NCI-H1436 (cell line): ENCODE data around the gene SUGCT.

Experiments
- DNase-seq: peaks from one replicate; lab custom pipeline; 2025; lab: John Stamatoyannopoulos, UW

Gene SUGCT

DNA sequence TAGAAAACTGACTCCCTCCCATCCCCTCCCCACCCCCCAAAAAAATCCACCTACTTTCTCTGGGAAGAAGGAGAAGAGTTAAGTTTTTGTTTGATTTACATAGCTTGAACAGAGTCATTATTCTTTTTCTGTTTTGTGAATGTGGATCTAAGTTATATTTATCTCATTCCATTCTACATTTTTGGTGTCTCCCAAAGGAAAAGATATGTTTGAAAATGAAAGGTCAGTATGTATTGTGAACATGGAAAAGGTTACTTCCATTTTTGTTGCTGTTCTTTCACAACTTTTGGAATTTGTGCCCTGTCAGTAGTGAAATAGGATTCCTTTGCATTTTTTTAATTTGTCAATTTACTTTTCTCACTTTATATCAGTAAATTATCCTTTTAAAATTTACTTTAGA is 547.9 kb downstream of the SUGCT start:
- no peak for DNase-seq

DNA sequence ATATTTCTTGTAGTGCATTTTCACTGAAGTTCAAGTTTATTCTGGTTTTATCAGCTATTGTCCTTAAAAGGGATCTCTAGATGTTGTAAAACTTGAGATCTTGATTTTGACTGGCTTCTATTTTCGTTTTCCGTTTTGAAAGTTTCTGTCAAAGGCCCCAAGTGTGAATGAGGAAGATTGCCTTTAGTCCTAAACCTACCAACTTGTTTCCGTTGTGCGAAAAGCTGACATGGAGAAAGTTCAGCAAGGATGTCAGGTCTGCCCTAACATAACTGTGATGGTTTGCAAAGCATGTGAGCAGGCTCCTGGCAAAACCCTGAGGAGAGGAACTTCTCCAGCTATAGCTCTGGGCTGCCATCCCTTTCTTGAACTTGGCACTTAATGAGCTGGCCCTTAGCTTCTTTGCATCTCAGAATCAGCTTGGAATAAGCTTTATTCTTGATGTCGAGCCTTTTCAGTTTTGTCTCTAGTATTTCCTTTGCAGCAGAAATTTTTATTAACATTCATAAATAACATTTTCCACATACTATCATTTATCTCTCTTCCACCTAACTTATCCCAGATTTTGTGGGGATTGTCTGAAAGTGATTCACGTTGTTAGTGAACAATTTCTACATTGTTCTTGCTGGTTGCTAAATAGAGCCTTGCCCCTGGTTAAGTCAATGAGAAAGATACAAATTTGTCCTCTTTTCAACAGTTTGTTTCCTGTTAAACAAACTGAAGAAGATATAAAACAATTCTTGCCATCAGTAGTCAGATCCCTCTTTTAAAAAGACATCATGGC is 559.4 kb downstream of the SUGCT start:
- no peak for DNase-seq

DNA sequence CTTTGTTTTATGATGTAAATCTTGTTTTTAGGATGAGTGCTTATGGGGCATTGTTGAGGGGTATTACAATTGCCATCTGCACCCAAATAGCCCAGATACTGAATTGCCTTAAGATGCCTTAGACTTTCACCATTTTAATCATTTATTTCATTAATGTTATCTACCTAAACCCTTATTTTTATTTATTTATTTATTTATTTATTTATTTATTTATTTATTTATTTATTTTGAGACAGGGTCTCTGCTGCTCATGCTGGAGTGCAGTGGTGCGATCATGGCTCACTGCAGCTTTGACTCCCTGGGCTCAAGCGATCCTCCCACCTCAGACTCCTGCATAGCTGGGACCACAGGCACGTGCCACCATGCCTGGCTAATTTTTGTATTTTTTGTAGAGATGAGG is 560.2 kb downstream of the SUGCT start:
- DNase-seq, result no peak

DNA sequence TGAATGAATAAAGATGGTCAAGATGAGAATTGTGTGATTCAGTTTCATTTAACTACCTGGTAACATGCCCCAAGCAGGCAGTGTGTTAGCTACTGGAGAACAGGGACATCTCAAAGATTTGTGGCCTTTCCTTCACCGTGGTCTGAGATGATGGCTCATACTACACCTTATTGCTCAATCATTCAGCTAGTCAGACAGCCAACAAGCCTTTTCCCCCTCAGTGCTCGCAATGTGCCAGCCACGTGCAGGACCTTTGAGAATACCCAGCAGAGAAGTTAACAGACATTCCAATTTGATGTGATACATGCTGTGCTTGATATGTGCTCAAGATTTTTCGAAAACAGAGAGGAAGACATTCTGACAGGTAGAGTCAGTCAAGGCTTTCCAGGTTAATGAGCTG is 562.8 kb downstream of the SUGCT start:
- DNase-seq, result no peak

DNA sequence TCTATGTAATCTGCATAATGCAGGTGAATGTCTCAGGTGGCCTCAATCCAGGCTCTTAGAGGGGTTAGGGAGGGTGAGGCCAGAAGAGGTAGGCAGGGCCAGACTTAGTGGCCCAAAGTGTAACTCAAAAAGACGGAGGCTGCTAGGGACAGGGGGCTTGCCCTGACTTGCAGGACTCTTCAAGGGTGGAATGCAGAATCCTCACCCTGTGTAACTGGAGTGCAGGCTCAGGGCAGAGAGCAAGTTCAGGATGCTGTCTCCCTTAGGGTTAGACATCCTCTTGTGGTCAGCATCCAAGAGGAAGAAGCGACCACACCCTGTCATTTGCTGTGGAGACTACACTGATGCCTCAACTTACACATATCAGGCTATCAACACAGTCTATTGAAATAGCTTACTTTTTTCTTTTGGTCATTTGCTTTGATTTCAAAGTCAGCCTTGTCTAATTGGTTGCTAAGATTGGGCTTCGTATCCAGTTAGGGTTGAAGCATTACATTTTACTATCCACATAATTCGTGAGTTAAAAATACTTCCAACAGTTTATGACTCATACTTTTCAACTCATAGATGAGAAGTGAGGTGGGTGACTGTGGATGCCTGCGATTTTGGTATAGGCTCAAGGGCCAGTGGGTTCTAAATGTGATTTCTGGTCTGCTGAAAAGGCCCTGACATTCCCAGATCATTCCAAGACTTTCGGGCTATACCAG is 563.6 kb downstream of the SUGCT start:
- DNase-seq, result no peak

DNA sequence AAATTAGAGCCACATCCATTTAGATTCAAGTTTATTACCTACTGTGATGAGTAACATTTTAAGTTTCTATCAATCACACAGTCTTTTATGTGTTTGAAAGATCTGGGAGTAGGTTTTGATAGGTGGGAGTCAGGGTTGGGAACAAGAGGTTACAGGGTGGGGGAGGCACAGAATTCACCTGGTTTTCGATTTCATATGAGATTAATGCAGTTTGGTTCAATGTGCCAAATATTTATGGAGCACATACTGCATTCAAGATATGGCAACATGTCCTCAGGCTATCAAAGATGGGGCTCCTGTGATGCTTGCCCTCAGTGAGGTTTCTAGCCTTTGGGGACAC is 564.1 kb downstream of the SUGCT start:
- DNase-seq, result no peak

DNA sequence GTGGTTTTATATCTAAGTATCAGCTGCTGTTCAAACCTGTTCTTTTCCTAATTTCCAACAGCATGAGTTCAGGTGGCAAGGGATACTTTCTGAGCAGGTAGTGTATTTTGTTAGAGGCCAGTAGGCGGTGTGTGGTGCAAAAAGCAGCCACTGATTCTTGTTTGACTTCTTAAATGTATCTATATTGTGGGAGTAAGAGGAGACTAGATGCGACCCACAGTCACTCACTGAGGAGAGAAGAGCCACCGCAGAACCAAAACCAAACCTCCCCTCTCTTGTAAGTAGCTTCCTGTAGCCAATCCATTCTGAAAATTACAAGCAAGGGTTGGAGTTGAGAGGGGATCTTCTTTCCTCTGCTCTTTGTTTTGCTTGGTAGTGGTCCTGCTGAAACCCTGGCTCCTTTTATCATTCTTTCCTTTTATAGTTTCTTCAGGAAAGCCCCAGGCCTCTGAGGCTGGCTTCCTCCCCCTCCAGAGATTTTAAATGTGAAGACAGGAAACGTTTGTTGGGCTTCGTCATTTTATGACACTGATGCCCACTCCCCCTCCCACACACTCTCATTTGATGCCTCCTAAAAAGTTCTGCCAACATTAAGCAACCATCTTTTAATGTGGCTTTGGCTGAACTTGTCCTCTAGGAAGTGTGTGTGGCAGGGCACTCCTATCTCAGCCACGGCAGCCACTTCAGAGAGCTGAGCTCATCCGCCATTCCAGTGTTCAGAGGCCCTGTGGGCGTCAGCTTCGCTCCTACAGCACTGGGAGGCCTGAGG is 566.0 kb downstream of the SUGCT start:
- DNase-seq, result no peak

DNA sequence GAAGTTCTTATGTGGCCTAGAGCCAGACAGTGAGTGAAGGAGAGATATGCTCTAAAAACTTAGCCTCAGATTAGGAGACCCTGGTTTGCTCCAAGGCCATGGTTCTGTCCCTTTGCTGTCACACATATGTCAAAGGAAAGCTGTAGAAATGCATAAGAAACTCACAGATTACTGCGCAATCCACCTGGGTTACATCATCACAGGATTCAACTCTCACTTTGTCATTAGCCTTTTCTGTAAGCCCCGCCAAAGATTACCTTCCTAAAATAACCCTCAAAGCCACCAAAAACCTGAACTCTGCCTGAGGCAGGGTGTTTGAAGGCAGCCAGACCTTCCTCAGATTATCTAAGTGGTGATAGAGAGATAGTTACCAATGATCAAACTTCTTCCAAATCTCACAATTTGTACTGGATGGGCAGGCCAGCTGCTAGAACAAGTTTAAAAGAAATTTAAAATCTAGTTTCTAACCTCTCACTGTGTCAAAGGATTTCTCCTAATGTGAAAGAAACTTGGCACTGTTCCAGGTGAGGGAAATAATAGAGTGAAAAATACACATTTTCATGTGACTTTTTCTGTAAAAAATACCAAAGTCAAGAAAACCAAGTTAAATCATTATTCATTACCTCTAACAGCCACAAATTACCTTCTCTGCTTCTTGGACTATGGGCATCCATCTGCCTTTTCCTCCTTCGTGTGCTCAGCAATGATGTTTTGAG is 567.2 kb downstream of the SUGCT start:
- DNase-seq, result no peak

DNA sequence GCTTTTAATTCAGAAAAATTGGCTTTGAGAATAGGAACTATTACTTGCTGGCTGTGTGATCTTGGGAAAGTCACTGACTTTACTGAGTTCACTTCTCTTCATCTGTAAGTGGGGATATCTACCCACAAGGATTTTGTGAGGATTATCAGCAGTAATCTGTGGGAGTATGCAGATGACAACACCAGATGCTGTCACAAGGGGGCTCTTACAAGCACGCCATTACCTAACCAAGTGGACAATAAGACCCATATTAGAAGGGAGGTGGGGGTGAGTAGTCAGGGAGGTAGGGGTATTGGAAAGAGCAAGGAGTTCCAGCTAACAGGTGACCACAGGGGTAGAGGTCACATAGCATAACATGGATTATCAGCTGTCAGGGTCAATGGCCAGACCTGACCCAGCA is 569.4 kb downstream of the SUGCT start:
- DNase-seq, result no peak

DNA sequence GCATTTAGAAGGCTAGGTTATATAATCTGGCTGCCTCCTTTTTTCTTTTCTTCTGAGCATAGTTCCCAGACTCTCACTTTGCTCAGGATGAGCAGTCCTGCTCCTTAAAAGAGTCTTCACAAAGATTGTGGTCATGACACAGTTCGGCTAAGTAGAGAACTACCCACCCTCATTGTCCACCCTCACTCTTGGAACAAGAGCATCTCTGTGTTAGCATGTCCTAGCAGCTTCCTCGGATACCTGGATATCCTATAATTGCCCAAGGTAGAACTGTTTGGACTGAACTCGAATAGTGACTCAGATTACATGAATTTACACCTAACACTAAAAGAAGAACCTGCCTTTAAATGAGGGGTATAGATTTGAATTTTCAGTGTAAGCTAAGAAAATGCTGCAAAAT is 572.0 kb downstream of the SUGCT start:
- no peak for DNase-seq

DNA sequence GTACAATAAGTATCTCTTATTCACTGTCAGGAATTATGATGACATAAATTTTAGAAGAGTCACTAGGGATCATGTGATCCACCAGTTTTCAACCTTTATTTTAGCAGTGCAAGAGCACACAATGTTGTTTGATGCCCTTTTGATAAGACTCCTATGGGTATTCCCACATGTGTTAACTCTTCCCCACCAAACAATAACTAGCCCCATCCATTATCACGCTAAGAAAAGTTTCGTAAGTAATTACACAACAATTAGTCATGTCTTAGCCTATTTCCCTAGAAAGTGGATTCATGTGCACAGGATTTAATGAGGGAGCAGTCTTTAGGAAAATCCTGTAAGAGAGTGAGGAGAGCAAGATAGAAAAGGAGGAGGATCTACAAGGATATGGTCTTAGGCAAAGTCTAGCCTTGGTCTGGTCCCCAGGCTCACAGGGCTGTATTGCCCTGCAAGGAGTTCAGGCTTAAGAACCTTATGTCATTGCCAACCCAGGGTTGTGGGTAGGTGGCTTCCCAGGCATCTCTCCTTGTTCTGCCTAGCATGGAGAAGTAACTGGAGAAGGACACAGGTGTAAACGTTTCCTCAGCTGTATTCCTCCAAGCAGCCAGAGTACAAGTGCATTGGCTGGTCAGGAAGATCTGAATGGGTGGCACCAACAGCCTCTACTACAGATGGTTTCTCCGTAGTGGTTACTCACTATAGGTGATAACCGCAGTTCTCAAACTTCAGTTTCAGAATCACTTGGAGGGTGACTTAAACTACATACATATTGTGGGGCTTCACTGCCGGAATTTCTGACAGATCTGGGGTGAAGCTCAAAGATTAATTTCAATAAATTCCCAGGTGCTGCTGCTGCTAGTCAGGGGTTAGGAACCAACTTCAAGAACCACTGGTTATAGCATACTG is 574.5 kb downstream of the SUGCT start:
- DNase-seq, result no peak

DNA sequence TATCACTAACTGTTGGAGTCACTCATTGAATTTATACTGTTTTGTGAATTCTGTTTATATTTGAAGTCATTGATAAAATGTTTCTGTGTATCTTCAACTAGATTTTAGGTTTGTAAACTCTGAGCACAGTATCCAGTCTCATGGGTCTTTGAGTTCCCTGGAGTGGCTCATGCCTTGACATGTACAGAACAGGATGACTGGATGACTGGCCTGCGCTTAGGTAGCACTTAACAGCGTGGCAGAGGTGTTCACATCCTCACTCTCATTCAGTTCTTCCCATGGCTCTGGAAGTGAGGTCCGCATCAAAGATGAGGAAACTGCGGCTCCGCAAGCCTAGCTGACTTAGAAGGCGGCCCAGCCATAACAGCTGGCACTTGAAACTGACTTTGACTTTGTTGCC is 576.9 kb downstream of the SUGCT start:
- DNase-seq, result no peak

DNA sequence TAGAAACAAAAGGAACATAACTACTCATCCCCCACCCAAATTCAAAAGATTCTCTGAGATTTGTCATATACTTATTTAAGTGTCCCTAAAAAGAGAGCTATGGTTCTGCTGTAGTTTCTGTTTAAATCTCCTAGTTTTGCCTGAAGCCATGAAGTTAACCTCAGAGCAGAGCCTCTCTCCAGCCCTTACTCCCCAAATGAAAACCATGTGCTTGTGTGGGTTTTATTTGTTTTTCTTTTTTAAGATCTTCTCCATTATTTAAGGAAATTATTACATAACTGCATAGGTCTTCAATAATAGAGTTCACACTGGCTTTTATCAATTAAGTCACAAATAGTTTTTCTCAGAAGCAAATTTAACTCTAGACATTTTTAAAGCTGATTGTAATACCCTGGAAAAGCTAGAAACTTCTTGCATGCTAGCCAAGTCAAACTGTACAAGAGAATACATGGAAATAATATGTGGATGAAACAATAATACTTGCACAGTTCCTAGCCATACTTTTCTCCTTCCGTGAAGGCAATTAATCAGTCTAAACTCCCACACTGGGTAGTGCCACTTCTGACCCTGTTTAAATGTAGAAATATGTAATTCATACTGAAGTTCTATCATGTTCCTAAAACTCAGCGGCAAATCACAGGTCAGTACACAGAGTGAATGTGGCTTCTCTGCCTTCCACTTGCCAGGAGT is 579.7 kb downstream of the SUGCT start:
- no peak for DNase-seq

DNA sequence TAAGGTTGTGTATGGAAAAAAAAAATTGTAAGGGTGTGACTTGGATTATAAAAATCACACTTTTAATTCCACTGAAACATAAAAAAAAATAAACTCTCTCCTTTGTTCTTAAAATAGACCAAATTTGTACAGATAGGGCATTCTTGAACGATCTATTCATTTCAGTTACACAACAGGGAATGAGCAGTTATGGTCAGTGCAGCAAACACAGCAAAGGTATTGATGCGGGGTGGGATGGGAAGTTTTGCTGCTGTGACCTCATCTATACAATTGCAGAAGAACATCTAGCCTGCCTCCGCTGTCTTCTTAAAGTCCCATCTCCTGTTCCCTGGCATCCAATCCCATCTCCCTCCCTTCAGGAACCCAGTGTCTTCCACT is 580.2 kb downstream of the SUGCT start:
- DNase-seq, result no peak

DNA sequence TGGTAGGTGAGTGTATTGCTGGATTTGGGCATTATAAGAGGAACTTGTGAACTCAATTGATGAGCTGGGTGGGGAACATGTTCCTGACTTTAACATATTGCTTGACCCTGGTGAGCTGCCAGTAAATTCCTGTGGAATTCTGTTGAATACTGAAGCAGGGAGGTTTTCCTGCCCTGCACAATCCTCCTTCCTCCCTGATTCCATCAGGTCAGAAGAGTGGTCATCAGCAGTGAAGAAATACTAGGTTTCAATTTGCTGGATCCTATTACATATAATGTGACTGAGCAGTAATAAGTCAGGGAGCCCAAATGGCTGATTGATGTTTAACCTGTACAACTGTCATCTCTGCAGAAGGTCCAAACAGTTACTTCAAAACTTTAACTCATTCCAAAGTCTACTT is 581.2 kb downstream of the SUGCT start:
- no peak for DNase-seq

DNA sequence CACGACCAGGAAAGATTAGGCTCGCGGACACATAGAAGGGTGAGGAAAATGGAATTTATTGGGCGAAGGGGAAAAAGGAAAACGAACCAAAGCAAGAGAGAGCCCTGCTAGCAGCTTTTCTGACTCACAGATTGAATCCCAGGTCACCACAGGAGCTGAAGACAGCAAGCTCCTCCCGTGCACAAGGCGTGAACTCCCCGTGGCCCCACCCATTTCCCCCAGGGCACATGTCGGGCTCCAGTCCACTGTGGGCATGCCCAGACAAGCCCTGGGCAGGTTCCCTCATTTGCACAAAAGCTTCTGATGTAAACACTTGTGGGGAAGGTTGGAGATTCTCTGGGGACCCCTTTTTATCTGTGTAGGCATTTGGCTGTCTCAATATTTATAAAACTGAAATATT is 582.4 kb downstream of the SUGCT start:
- peak; percentile 7 for DNase-seq

DNA sequence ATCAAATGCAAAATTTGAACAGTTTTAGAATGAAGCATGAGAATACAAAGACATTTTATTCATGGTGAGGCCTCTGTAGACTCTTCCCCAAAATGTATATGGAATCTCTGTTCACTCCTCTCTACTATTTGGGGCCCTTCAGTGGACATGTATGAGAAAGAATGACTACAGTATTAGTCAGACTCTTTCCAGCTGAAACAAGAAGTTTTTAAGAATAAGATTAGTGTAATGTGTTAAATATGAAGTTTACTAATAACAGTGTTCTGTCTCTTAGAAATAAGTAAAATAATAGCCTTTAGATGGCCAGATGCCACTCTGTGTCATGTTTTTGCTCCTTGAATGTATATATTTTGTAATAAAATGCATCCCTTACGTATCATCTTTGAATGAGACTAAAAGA is 585.6 kb downstream of the SUGCT start:
- DNase-seq, result no peak

DNA sequence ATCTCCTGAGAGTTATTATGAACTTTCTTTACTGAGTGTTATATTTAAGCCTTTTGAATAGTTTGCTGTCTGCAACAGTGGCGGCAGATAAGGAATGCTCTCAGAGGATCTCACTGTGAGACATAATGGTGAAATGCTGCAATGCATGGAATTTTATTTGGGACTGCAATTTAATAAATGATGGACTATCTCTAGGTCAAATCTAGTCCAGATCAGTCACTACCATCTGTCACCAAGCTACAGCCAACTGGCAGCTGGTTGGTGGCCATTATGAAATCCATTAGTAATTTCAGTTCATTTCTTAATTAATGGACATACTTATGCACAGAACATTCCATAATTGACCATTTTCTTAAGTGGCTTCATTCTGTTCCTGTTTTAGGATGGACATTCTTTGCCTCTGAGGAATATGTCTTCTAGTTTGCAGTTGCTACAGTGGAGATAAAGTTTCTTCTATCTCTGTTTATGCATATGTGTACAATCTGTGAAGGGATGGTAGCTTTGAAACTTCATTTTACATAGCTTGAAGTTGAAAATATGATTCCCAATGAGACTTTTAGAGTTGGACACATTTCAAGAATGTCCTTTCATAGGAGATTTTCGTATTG is 586.6 kb downstream of the SUGCT start:
- DNase-seq, result no peak

DNA sequence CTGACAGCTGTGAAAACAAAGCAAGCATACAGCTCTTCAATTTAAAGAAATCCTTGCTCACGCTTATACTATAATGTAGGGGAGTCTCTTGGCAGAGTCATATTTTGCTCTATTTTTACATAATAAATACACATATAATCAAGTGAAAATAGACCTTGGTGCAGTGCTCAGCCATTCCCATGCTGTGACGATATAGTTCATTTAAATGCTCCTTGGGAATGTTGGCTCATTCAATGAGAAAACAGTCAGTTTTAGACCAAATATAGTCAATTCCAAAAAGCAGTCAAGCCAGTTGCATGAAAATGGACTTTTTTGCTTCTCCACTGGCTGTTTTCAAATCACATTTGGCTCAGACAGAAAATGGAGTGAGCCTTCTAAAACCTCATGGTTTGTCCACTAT is 587.4 kb downstream of the SUGCT start:
- no peak for DNase-seq

DNA sequence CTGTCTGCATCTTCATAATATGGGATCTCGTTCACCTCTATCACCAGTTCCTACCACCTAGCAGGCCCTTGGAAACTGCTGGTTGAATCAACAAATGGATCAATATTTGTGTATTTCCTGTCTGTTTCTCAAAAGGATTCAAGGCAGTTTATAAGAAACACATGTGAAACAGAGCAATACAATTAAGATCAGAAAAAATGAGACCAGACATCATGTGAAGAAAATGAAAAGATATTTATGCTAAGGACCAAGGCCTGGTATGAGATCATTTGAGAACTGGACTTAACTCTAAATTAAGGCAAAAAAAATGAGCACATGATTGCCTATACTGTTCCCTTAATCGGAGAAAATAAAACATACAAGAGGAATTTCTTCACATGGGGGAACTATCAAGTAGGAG is 589.0 kb downstream of the SUGCT start:
- DNase-seq, result no peak

DNA sequence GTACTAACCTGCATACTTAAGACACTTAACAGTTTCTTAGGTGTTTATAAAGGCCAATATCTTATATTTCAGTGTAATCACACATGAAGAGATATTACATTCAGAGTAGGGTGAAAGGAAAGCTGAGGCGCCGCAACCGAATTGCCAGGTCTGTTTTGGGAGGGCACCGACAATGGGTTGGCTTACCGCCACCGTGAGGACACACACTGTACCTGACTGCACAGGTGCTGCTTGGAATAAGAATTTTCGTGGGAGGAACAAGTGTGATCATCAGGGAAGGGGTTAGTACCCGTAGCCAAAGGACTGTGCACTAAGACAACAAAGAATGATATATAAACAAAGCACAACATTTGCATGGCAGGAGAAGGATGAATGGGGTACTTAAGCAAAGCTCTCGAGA is 591.8 kb downstream of the SUGCT start:
- DNase-seq, result no peak
